ENCODE measurements around the gene AZU1. TPM values are rescaled to one million over a fixed set of nuclear protein-coding genes. Genes with fewer than 3 reads are reported as not detected.
"Not testable (repeated sequence)": the region's sequence is repeated elsewhere in the genome, so short reads cannot be mapped to it uniquely, and the experiment has no call there.

The AZU1 gene
- total and polyA plus RNA-seq, 7 donors = 0.03 to 1.1 (median 0.36) TPM; not detected in 4

- 55 to 65% methylated on average over 55 of the region's 55 CpGs for WGBS, 2 donors
- Histone ChIP-seq H3K27ac (peak within 1 kb of the TSS; percentile 77 to 83 (median 79)), H3K36me3 (no peaks in the 10 kb centered on the region), H3K4me3 (peak within 1 kb of the TSS in 3 of 4 donors; percentile 3 to 16 (median 7)), H3K27me3 (peaks cover 15 to 64% (median 32%) of the 10 kb centered on the region in 3 donors), H3K4me1 (peaks cover 0 to 42% (median 32%) of the 10 kb centered on the region in 4 donors), H3K9me3 (no peaks in the 10 kb centered on the region)
- no peak for TF ChIP-seq POLR2AphosphoS5 (IDR thresholded peaks at IDR 0.05)
- no peak for TF ChIP-seq CTCF (IDR thresholded peaks at IDR 0.05)
- TF ChIP-seq POLR2A (IDR thresholded peaks at IDR 0.05) = no peak
- no peak for TF ChIP-seq EP300 (IDR thresholded peaks at IDR 0.05)
- DNase-seq = no peak
- intact Hi-C loops (cut with DNase I) = loop anchor here (5.0 kb wide), 1 partner anchor 55 kb away; the partner anchor contains the start of gene PTBP1
These were observed 24.7 kb downstream of the AZU1 start, which contains the start of gene ELANE for GRCh38 chr19:852136-853013. Gene ELANE, plus strand, starts transcription at chr19:852303. Its CDS starts 26 bp downstream, at chr19:852329.

- H3K4me3 ChIP-seq = peak overlapping the region in 2 of 4 donors; percentile 7 to 12
- TF ChIP-seq CTCF (IDR thresholded peaks at IDR 0.05) (no peak), EP300 (IDR thresholded peaks at IDR 0.05) (no peak), POLR2A (IDR thresholded peaks at IDR 0.05) (no peak), POLR2AphosphoS5 (IDR thresholded peaks at IDR 0.05) (no peak)
These were observed 25.5 kb downstream of the AZU1 start for GRCh38 chr19:853014-853585.

DNA sequence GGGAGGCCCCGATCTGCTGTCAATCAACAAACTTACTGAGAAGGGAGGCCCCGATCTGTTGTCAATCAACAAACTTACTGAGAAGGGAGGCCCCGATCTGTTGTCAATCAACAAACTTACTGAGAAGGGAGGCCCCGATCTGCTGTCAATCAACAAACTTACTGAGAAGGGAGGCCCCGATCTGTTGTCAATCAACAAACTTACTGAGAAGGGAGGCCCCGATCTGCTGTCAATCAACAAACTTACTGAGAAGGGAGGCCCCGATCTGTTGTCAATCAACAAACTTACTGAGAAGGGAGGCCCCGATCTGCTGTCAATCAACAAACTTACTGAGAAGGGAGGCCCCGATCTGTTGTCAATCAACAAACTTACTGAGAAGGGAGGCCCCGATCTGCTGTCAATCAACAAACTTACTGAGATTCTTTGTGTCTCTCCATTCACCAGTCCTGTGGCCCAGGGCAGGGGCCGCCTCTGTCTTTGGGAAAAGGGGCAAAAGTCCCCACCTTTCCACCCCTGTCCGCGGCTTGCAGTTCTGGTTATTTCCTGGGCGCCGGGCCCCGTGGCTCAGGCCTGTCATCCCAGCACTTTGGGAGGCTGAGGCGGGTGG lies 26.1 kb downstream of the AZU1 start:
- WGBS, 2 donors = 70 to 80% methylated on average over 12 of the region's 17 CpGs
- H3K36me3 ChIP-seq, H3K9me3 ChIP-seq, H3K27ac ChIP-seq, H3K4me3 ChIP-seq, DNase-seq: not testable (repeated sequence)
- intact Hi-C loops (cut with DNase I) = loop anchor here (5.0 kb wide), 1 partner anchor 56 kb away; the partner anchor contains the start of gene PTBP1
- peaks cover 20 to 61% (median 30%) of the 10 kb centered on the region in 3 donors for H3K27me3 ChIP-seq
- peaks cover 0 to 29% (median 21%) of the 10 kb centered on the region in 4 donors for H3K4me1 ChIP-seq

More at GRCh38 chr19:853014-853585, 25.5 kb downstream of the AZU1 start:
- Histone ChIP-seq H3K27ac (no peak overlapping the region), H3K9me3 (no peaks in the 10 kb centered on the region), H3K27me3 (peaks cover 15 to 61% (median 29%) of the 10 kb centered on the region in 3 donors), H3K36me3 (no peaks in the 10 kb centered on the region), H3K4me1 (peaks cover 0 to 35% (median 25%) of the 10 kb centered on the region in 4 donors)
- no peak for DNase-seq
- intact Hi-C loops (cut with DNase I) = loop anchor here (5.0 kb wide), 1 partner anchor 56 kb away; the partner anchor contains the start of gene PTBP1
- WGBS, 2 donors = 29 to 33% methylated on average over 67 of the region's 67 CpGs

DNA sequence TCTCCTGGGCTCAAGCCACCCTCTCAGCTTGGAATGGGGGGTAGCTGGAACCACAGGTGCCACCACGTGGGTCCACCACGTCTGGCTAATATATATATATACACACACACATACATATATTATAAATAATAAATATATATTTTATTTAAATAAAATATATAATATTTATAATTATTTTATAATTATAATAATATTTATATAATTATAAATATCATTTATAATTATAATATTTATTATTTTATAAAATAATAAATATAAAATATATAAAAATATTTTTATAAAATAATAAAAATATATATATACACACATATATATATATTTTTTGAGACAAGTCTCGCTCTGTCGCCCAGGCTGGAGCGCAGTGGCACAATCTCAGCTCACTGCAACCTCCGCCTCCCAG lies 26.9 kb downstream of the AZU1 start:
- 70 to 74% methylated on average over 6 of the region's 6 CpGs for WGBS, 2 donors
- Histone ChIP-seq H3K4me3 (no peak overlapping the region), H3K36me3 (no peaks in the 10 kb centered on the region), H3K27me3 (peaks cover 25 to 69% (median 38%) of the 10 kb centered on the region in 3 donors), H3K27ac (no peak overlapping the region), H3K4me1 (peaks cover 0 to 27% (median 22%) of the 10 kb centered on the region in 4 donors), H3K9me3 (no peaks in the 10 kb centered on the region)
- intact Hi-C loops (cut with DNase I) = loop anchor here (5.0 kb wide), 1 partner anchor 57 kb away; the partner anchor contains the start of gene PTBP1
- DNase-seq = no peak
- TF ChIP-seq POLR2A (IDR thresholded peaks at IDR 0.05) (no peak), CTCF (IDR thresholded peaks at IDR 0.05) (no peak), EP300 (IDR thresholded peaks at IDR 0.05) (no peak), POLR2AphosphoS5 (IDR thresholded peaks at IDR 0.05) (no peak)

Measured in sigmoid colon (tissue), 7 donors.